HAP-1 (cell line): Measurements from ENCODE around the gene COL4A6.
A peak's percentile ranks its signal among the peaks of the same experiment; 100 is the strongest.

Experiments
- DNase-seq, 2 experiments: peaks; one replicate each; pipeline ENCODE4 v3.0.0-alpha.2; 2016 to 2020; ENCODE audit warnings: low spot score in 2 of 2
- H3K27me3 ChIP-seq: fragments of 250-450 bp; sonication (Bioruptor Pico); 2 replicates; pipeline ENCODE4 v1.5.1; 2020; ENCODE audit warnings: low read depth, mild to moderate bottlenecking, moderate library complexity
- H3K36me3 ChIP-seq: fragments of 250-450 bp; sonication (Bioruptor Pico); replicated peaks from 2 replicates; pipeline ENCODE4 v1.5.1; 2020; ENCODE audit warnings: mild to moderate bottlenecking
- H3K4me1 ChIP-seq: fragments of 250-450 bp; sonication (Bioruptor Pico); 2 replicates; pipeline ENCODE4 v1.5.1; 2020; ENCODE audit warnings: mild to moderate bottlenecking
- H3K4me3 ChIP-seq: fragments of 250-450 bp; sonication (Bioruptor Pico); 2 replicates; pipeline ENCODE4 v1.5.1; 2020; ENCODE audit warnings: mild to moderate bottlenecking, moderate library complexity
- H3K9me3 ChIP-seq: fragments of 250-450 bp; sonication (Bioruptor Pico); 2 replicates; pipeline ENCODE4 v1.5.1; 2020; ENCODE audit warnings: mild to moderate bottlenecking, moderate library complexity
- in situ Hi-C: fragments of 300-500 bp; cut with MboI; formaldehyde crosslinking; loops from 3 replicates; pipeline ENCODE4 v1.14.3; 2020; ENCODE audit warnings: low sequenced_read_pairs, inconsistent platforms, mixed read lengths

The COL4A6 gene

GRCh38 chrX:108186811-108187210 lies 251.4 kb downstream of the COL4A6 start:
- Histone ChIP-seq H3K36me3 (no peaks in the 10 kb centered on the region), H3K4me3 (no peak overlapping the region), H3K27me3 (no peaks in the 10 kb centered on the region), H3K9me3 (no peaks in the 10 kb centered on the region), H3K4me1 (no peaks in the 10 kb centered on the region)
- in situ Hi-C loops = no loop called here
- DNase-seq = no peak

- Histone ChIP-seq H3K4me3 (no peak overlapping the region), H3K4me1 (peaks cover 25% of the 10 kb centered on the region), H3K27me3 (no peaks in the 10 kb centered on the region), H3K9me3 (no peaks in the 10 kb centered on the region), H3K36me3 (no peaks in the 10 kb centered on the region)
- in situ Hi-C loops = no loop called here
- DNase-seq = no peak
These were observed 260.1 kb downstream of the COL4A6 start for GRCh38 chrX:108178143-108178498.

GRCh38 chrX:108177351-108178142 lies 260.7 kb downstream of the COL4A6 start:
- H3K9me3 ChIP-seq = no peaks in the 10 kb centered on the region
- H3K27me3 ChIP-seq = no peaks in the 10 kb centered on the region
- no peaks in the 10 kb centered on the region for H3K36me3 ChIP-seq
- in situ Hi-C loops = no loop called here
- peak; percentile 73 to 87 for DNase-seq
- no peak overlapping the region for H3K4me3 ChIP-seq
- H3K4me1 ChIP-seq = peaks cover 25% of the 10 kb centered on the region

- in situ Hi-C loops = no loop called here
- Histone ChIP-seq H3K4me3 (no peak overlapping the region), H3K27me3 (no peaks in the 10 kb centered on the region), H3K4me1 (peaks cover 20% of the 10 kb centered on the region), H3K9me3 (no peaks in the 10 kb centered on the region), H3K36me3 (peaks cover 5% of the 10 kb centered on the region; the same call in 1 of the 2 replicates)
- DNase-seq = no peak
These were observed 264.3 kb downstream of the COL4A6 start for GRCh38 chrX:108173874-108174273.

GRCh38 chrX:108171671-108172070 lies 266.6 kb downstream of the COL4A6 start:
- no peak for DNase-seq
- Histone ChIP-seq H3K27me3 (no peaks in the 10 kb centered on the region), H3K36me3 (peaks cover 5% of the 10 kb centered on the region; the same call in 1 of the 2 replicates), H3K4me1 (0 out of 2 replicates have a peak, but pooled peaks cover 1% of the 10 kb centered on the region), H3K9me3 (no peaks in the 10 kb centered on the region), H3K4me3 (no peak overlapping the region)
- in situ Hi-C loops = no loop called here

GRCh38 chrX:108169768-108170167 lies 268.5 kb downstream of the COL4A6 start:
- Histone ChIP-seq H3K9me3 (no peaks in the 10 kb centered on the region), H3K36me3 (peaks cover 5% of the 10 kb centered on the region; the same call in 1 of the 2 replicates), H3K4me3 (no peak overlapping the region), H3K27me3 (no peaks in the 10 kb centered on the region), H3K4me1 (no peaks in the 10 kb centered on the region)
- in situ Hi-C loops = no loop called here
- DNase-seq = no peak

- Histone ChIP-seq H3K27me3 (no peaks in the 10 kb centered on the region), H3K4me1 (no peaks in the 10 kb centered on the region), H3K36me3 (peaks cover 5% of the 10 kb centered on the region; the same call in 1 of the 2 replicates), H3K4me3 (no peak overlapping the region), H3K9me3 (no peaks in the 10 kb centered on the region)
- no peak for DNase-seq
- in situ Hi-C loops = no loop called here
These were observed 269.1 kb downstream of the COL4A6 start for GRCh38 chrX:108168961-108169740.

- in situ Hi-C loops = no loop called here
- H3K36me3 ChIP-seq = peaks cover 5% of the 10 kb centered on the region; the same call in 1 of the 2 replicates
- H3K4me3 ChIP-seq = no peak overlapping the region
- H3K27me3 ChIP-seq = no peaks in the 10 kb centered on the region
- no peak for DNase-seq
- no peaks in the 10 kb centered on the region for H3K9me3 ChIP-seq
- H3K4me1 ChIP-seq = no peaks in the 10 kb centered on the region
These were observed 270.9 kb downstream of the COL4A6 start for GRCh38 chrX:108167211-108167872.

- Histone ChIP-seq H3K9me3 (no peaks in the 10 kb centered on the region), H3K36me3 (peaks cover 3% of the 10 kb centered on the region; the same call in 1 of the 2 replicates), H3K4me1 (no peaks in the 10 kb centered on the region), H3K4me3 (no peak overlapping the region), H3K27me3 (no peaks in the 10 kb centered on the region)
- in situ Hi-C loops = no loop called here
- peak; percentile 61 to 65 for DNase-seq
These were observed 272.7 kb downstream of the COL4A6 start for GRCh38 chrX:108165383-108166111.

GRCh38 chrX:108163333-108164082 lies 274.7 kb downstream of the COL4A6 start:
- no peak for DNase-seq
- Histone ChIP-seq H3K4me1 (no peaks in the 10 kb centered on the region), H3K27me3 (no peaks in the 10 kb centered on the region), H3K9me3 (no peaks in the 10 kb centered on the region), H3K36me3 (no peaks in the 10 kb centered on the region), H3K4me3 (no peak overlapping the region)
- in situ Hi-C loops = no loop called here

GRCh38 chrX:108162265-108162664 lies 276.0 kb downstream of the COL4A6 start:
- H3K4me1 ChIP-seq = no peaks in the 10 kb centered on the region
- DNase-seq = no peak
- no peaks in the 10 kb centered on the region for H3K27me3 ChIP-seq
- H3K9me3 ChIP-seq = no peaks in the 10 kb centered on the region
- in situ Hi-C loops = no loop called here
- H3K4me3 ChIP-seq = no peak overlapping the region
- H3K36me3 ChIP-seq = no peaks in the 10 kb centered on the region

- no peaks in the 10 kb centered on the region for H3K27me3 ChIP-seq
- no peaks in the 10 kb centered on the region for H3K9me3 ChIP-seq
- in situ Hi-C loops = no loop called here
- no peaks in the 10 kb centered on the region for H3K4me1 ChIP-seq
- DNase-seq = no peak
- no peak overlapping the region for H3K4me3 ChIP-seq
- H3K36me3 ChIP-seq = no peaks in the 10 kb centered on the region
These were observed 277.9 kb downstream of the COL4A6 start for GRCh38 chrX:108160309-108160708.
